ENCODE data around the gene CEP76. TPM values are rescaled to one million over a fixed set of nuclear protein-coding genes. Genes with fewer than 3 reads are reported as not detected.

Gene CEP76
- total and polyA plus RNA-seq, 2 donors (not counting 1 experiment from before 2014, with no cell fraction given), result 5.3 to 10.0 TPM

DNA sequence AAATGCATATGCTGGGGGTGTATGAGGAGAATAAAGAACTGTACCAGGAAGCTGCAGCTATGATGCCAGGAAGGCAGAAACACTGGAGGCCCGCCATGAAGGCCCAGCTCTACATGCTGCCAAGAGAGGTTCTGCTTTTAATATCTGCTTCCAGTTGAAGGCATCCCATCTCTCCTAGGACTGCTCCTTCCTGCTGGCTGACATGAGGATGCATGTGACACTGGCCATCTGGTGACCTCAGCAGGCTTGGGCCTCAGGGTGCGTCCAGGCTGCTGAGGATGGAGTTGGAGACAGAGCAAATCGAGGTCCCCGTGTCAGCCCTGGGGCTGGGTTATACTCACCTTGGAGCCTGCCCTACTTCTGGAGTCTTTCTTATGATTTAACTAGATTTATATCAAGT is 49.4 kb upstream of the CEP76 start:
- 100% methylated on average over 1 of the region's 4 CpGs for WGBS (ENCODE audit: insufficient coverage)
- Histone ChIP-seq H2AFZ (ENCODE audit: insufficient read depth, low read depth, low read length, poor library complexity, severe bottlenecking) (no peak overlapping the region), H3K27me3 (replicated peaks in 1 of 4; ENCODE audit: control extremely low read depth in 1 of 4, control insufficient read depth in 3 of 4, insufficient read depth in 4 of 4, low read length in 3 of 4) (peaks cover 0 to 26% (median 2%) of the 10 kb centered on the region in 4 experiments), H3K79me2 (ENCODE audit: control insufficient read depth, insufficient read depth, low read length) (no peaks in the 10 kb centered on the region), H3K27ac (ENCODE audit: low read length in 2 of 2) (no peak overlapping the region), H3K9ac (ENCODE audit: low read length) (no peak overlapping the region), H3K4me2 (replicated peaks; ENCODE audit: low read depth, low read length, poor library complexity, severe bottlenecking) (no peak overlapping the region), H4K20me1 (ENCODE audit: control insufficient read depth, insufficient read depth, low read length, poor library complexity, severe bottlenecking) (no peaks in the 10 kb centered on the region), H3K36me3 (replicated peaks in 1 of 2; ENCODE audit: control extremely low read depth in 1 of 2, control insufficient read depth in 1 of 2, extremely low read depth in 1 of 2, insufficient read depth in 2 of 2, low read length in 1 of 2) (no peaks in the 10 kb centered on the region), H3K4me1 (ENCODE audit: control insufficient read depth in 2 of 2, insufficient read depth in 2 of 2, low read length in 2 of 2) (peaks cover 12 to 20% of the 10 kb centered on the region in 2 donors), H3K9me3 (ENCODE audit: control extremely low read depth in 1 of 3, control insufficient read depth in 2 of 3, insufficient read depth in 1 of 3, low read length in 2 of 3) (no peaks in the 10 kb centered on the region), H3K4me3 (ENCODE audit: control extremely low read depth in 1 of 5, extremely low read depth in 1 of 5, insufficient read depth in 1 of 5, low read depth in 2 of 5, low read length in 4 of 5) (no peak overlapping the region)
- DNase-seq, result no peak
- ChIA-PET POLR2A (no interaction called here), CTCF (interaction anchor here (2.3 kb wide), 1 partner anchor 142 kb away, joined by 8 read pairs; no protein-coding TSS in a partner anchor)
- Mint-ChIP-seq H3K27ac (no peak overlapping the region), H3K4me3 (no peak overlapping the region), H3K9me3 (ENCODE audit: insufficient read depth) (no peaks in the 10 kb centered on the region), H3K27me3 (peaks cover 35% of the 10 kb centered on the region), H3K4me1 (peaks cover 17% of the 10 kb centered on the region)
- intact Hi-C loops (cut with micrococcal nuclease), result no loop called here
- no peak for TF ChIP-seq EZH2 (IDR thresholded peaks at IDR 0.05; ENCODE audit: borderline replicate concordance, insufficient read depth, low read depth, low read length, poor library complexity, severe bottlenecking)
- TF ChIP-seq, protein P1, sequence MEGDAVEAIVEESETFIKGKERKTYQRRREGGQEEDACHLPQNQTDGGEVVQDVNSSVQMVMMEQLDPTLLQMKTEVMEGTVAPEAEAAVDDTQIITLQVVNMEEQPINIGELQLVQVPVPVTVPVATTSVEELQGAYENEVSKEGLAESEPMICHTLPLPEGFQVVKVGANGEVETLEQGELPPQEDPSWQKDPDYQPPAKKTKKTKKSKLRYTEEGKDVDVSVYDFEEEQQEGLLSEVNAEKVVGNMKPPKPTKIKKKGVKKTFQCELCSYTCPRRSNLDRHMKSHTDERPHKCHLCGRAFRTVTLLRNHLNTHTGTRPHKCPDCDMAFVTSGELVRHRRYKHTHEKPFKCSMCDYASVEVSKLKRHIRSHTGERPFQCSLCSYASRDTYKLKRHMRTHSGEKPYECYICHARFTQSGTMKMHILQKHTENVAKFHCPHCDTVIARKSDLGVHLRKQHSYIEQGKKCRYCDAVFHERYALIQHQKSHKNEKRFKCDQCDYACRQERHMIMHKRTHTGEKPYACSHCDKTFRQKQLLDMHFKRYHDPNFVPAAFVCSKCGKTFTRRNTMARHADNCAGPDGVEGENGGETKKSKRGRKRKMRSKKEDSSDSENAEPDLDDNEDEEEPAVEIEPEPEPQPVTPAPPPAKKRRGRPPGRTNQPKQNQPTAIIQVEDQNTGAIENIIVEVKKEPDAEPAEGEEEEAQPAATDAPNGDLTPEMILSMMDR (IDR thresholded peaks at IDR 0.05), result no peak
- no peak for ATAC-seq (ENCODE audit: low read depth)

DNA sequence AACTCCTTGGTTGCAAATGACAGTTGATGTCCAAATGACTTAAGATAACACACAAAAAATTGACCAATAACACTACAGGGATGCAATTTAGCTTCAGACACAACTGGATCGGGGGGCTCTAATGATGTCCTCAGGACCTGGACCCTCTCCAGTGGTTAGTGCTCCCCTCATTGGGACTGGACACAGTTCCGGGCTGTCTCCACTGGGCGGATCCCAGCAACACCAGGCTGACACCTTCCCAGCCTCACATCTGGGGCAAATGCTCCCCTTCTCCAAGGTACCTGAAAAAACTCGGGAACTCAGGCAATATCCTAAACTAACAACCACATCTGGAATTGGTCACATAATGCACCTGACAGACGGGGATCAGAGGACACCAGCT is 49.0 kb upstream of the CEP76 start:
- DNase-seq (no peak), ATAC-seq (ENCODE audit: low read depth) (no peak)
- intact Hi-C loops (cut with micrococcal nuclease), result no loop called here
- Mint-ChIP-seq H3K4me3 (no peak overlapping the region), H3K9me3 (ENCODE audit: insufficient read depth) (no peaks in the 10 kb centered on the region), H3K4me1 (peaks cover 17% of the 10 kb centered on the region), H3K27me3 (peaks cover 32% of the 10 kb centered on the region), H3K27ac (no peak overlapping the region)
- H4K20me1 ChIP-seq (ENCODE audit: control insufficient read depth, insufficient read depth, low read length, poor library complexity, severe bottlenecking), result no peaks in the 10 kb centered on the region
- peaks cover 12 to 20% of the 10 kb centered on the region in 2 donors for H3K4me1 ChIP-seq (ENCODE audit: control insufficient read depth in 2 of 2, insufficient read depth in 2 of 2, low read length in 2 of 2)
- CTCF ChIA-PET, result interaction anchor here (2.3 kb wide), 1 partner anchor 142 kb away, joined by 8 read pairs; no protein-coding TSS in a partner anchor
- no peak overlapping the region for H3K4me2 ChIP-seq (replicated peaks; ENCODE audit: low read depth, low read length, poor library complexity, severe bottlenecking)
- no peak for TF ChIP-seq EZH2 (IDR thresholded peaks at IDR 0.05; ENCODE audit: borderline replicate concordance, insufficient read depth, low read depth, low read length, poor library complexity, severe bottlenecking)
- TF ChIP-seq, protein P1 (IDR thresholded peaks at IDR 0.05), result no peak
- POLR2A ChIA-PET, result no interaction called here
- H3K4me3 ChIP-seq (ENCODE audit: control extremely low read depth in 1 of 5, extremely low read depth in 1 of 5, insufficient read depth in 1 of 5, low read depth in 2 of 5, low read length in 4 of 5), result no peak overlapping the region
- H3K27ac ChIP-seq (ENCODE audit: low read length in 2 of 2), result no peak overlapping the region
- no peaks in the 10 kb centered on the region for H3K79me2 ChIP-seq (ENCODE audit: control insufficient read depth, insufficient read depth, low read length)
- no peak overlapping the region for H3K9ac ChIP-seq (ENCODE audit: low read length)
- H3K27me3 ChIP-seq (replicated peaks in 1 of 4; ENCODE audit: control extremely low read depth in 1 of 4, control insufficient read depth in 3 of 4, insufficient read depth in 4 of 4, low read length in 3 of 4), result peaks cover 0 to 26% (median 2%) of the 10 kb centered on the region in 4 experiments
- no peaks in the 10 kb centered on the region for H3K36me3 ChIP-seq (replicated peaks in 1 of 2; ENCODE audit: control extremely low read depth in 1 of 2, control insufficient read depth in 1 of 2, extremely low read depth in 1 of 2, insufficient read depth in 2 of 2, low read length in 1 of 2)
- WGBS (ENCODE audit: insufficient coverage), result 100% methylated on average over 3 of the region's 5 CpGs
- H2AFZ ChIP-seq (ENCODE audit: insufficient read depth, low read depth, low read length, poor library complexity, severe bottlenecking), result no peak overlapping the region
- H3K9me3 ChIP-seq (ENCODE audit: control extremely low read depth in 1 of 3, control insufficient read depth in 2 of 3, insufficient read depth in 1 of 3, low read length in 2 of 3), result no peaks in the 10 kb centered on the region

Measured in B cell (primary cell).